NB4 (cell line): ENCODE data around the gene PSMC1.

ENCODE experiments used
- CTCF ChIP-seq: IDR thresholded peaks from one replicate; pipeline ENCODE4 v1.5.1; 2012; ENCODE audit warnings: low read depth, low read length
- POLR2A ChIP-seq: IDR thresholded peaks from 2 replicates; pipeline ENCODE4 v1.6.1; 2011; ENCODE audit warnings: mild to moderate bottlenecking; ENCODE audit not compliant: insufficient read length; ENCODE audit errors: extremely low read depth
- TF ChIP-seq, protein P1 (sequence below): IDR thresholded peaks from 2 replicates; pipeline ENCODE4 v1.6.1; 2011; ENCODE audit warnings: low read depth, low read length

GRCh38 chr14:90268420-90268819 is 12.1 kb downstream of the PSMC1 start:
- TF ChIP-seq CTCF (no peak), POLR2A (no peak)
- TF ChIP-seq, protein P1, sequence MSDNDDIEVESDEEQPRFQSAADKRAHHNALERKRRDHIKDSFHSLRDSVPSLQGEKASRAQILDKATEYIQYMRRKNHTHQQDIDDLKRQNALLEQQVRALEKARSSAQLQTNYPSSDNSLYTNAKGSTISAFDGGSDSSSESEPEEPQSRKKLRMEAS, result no peak
